Lower leg skin (tissue), 4 donors: Measurements from ENCODE around the gene CCDC69. TPM values are rescaled to one million over a fixed set of nuclear protein-coding genes. Genes with fewer than 3 reads are reported as not detected.
A peak's percentile ranks its signal among the peaks of the same experiment; 100 is the strongest.

Experiments
- DNase-seq, 2 donors: peaks; one replicate each; pipeline ENCODE4 v3.0.0-alpha.2; 2019; ENCODE audit warnings: low spot score in 2 of 2
- H3K4me3 ChIP-seq: fragments of 200-600 bp; sonication (generic); 2 replicates; pipeline ENCODE4 v1.5.1; 2017; ENCODE audit warnings: mild to moderate bottlenecking, low read depth; ENCODE audit not compliant: poor library complexity, severe bottlenecking
- POLR2A ChIP-seq, 2 donors: fragments of 450-650 bp; IDR thresholded peaks; one replicate each; pipeline ENCODE4 v1.6.1; 2016 to 2017; ENCODE audit warnings: antibody characterized with exemption in 2 of 2, mild to moderate bottlenecking in 1 of 2, moderate library complexity in 1 of 2
- WGBS, 2 donors: methylation state at CpG; one replicate each; pipeline ENCODE4 v1.1.5; 2018; 5-methylcytosine and 5-hydroxymethylcytosine counted together
- intact Hi-C: fragments of 100-400 bp; cut with DNase I; formaldehyde crosslinking; loops from one replicate; pipeline ENCODE4 v1.15.0; 2023; ENCODE audit warnings: low total_unique reads
- total RNA-seq, 4 donors: library from RNA; depleted of rRNA; stranded (reverse); fragments of >200 nt; gene quantifications; one replicate each; pipeline ENCODE4 v1.1.0, GENCODE V29; 2016
- TF ChIP-seq, protein P1 (sequence below), 3 donors: fragments of 450-650 bp; IDR thresholded peaks; one replicate each; pipeline ENCODE4 v1.5.1; 2016; ENCODE audit warnings: antibody characterized with exemption in 3 of 3, mild to moderate bottlenecking in 3 of 3, moderate library complexity in 2 of 3

CCDC69 gene
- total RNA-seq, 4 donors from 2014 or later, result 21.4 to 33.3 (median 24.2) TPM

DNA sequence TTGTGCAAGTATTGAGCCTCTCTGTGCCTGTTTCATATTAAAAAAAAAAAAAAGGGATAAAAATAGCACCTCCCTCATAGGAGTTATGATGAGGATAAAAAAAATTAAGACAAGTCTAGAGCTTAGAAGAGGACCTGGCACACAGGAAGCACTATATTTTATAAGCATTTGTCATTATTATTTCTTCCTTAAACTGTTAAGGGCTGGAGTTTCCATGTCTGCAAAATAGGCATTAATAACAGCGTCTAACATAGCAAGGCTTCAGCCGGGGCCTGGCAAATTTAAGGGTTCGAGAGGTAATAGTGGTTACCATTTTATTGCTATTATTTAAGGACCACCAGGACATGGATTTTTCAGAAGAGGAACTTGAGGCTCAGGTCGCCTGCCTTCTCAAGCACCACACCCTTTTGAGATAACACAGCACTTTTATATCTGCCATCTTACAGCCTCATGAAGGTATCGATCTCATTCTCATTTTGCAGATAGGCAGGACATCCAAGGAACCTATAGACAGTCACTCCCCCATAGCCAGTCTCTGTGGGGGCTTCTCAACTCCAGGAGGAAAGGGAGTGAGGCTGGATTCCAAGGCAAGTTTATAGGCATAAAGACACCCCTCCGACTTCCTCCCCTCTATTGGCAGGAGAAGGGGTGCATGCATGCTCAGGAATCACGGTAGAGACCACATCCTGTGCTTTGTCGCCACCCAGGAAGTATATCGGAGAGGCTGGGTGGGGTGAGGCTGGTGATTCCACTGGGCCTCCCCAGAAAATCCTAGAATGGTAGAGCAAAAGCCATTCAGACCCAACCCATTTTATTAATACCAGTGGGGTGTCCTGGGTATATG, 68.7 kb downstream of the CCDC69 start:
- intact Hi-C loops, result no loop called here
- DNase-seq, result no peak
- no peak for TF ChIP-seq POLR2A (IDR thresholded peaks at IDR 0.05)
- TF ChIP-seq, protein P1, sequence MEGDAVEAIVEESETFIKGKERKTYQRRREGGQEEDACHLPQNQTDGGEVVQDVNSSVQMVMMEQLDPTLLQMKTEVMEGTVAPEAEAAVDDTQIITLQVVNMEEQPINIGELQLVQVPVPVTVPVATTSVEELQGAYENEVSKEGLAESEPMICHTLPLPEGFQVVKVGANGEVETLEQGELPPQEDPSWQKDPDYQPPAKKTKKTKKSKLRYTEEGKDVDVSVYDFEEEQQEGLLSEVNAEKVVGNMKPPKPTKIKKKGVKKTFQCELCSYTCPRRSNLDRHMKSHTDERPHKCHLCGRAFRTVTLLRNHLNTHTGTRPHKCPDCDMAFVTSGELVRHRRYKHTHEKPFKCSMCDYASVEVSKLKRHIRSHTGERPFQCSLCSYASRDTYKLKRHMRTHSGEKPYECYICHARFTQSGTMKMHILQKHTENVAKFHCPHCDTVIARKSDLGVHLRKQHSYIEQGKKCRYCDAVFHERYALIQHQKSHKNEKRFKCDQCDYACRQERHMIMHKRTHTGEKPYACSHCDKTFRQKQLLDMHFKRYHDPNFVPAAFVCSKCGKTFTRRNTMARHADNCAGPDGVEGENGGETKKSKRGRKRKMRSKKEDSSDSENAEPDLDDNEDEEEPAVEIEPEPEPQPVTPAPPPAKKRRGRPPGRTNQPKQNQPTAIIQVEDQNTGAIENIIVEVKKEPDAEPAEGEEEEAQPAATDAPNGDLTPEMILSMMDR (IDR thresholded peaks at IDR 0.05), result no peak
- WGBS, 2 donors, result 56% methylated on average over 9 of the region's 9 CpGs
- no peak overlapping the region for H3K4me3 ChIP-seq

- 79 to 90% methylated on average over 3 of the region's 3 CpGs for WGBS, 2 donors
- TF ChIP-seq, protein P1 (IDR thresholded peaks at IDR 0.05), result no peak
- no peak for TF ChIP-seq POLR2A (IDR thresholded peaks at IDR 0.05)
- DNase-seq, result no peak
- intact Hi-C loops, result no loop called here
- H3K4me3 ChIP-seq, result no peak overlapping the region
These were observed 70.1 kb downstream of the CCDC69 start for GRCh38 chr5:151153766-151154272.

GRCh38 chr5:151153300-151153699, 70.6 kb downstream of the CCDC69 start:
- intact Hi-C loops, result no loop called here
- TF ChIP-seq, protein P1 (IDR thresholded peaks at IDR 0.05), result no peak
- no peak for TF ChIP-seq POLR2A (IDR thresholded peaks at IDR 0.05)
- WGBS, 2 donors, result 91 to 93% methylated on average over 3 of the region's 3 CpGs
- DNase-seq, result no peak
- no peak overlapping the region for H3K4me3 ChIP-seq

GRCh38 chr5:151151793-151152192, 72.1 kb downstream of the CCDC69 start:
- H3K4me3 ChIP-seq, result no peak overlapping the region
- WGBS, 2 donors, result 41 to 48% methylated on average over 5 of the region's 5 CpGs
- TF ChIP-seq, protein P1 (IDR thresholded peaks at IDR 0.05), result no peak
- no peak for TF ChIP-seq POLR2A (IDR thresholded peaks at IDR 0.05)
- DNase-seq, result peak in 1 of 2 donors; percentile 50
- intact Hi-C loops, result no loop called here

GRCh38 chr5:151151263-151151660, 72.6 kb downstream of the CCDC69 start:
- DNase-seq, result no peak
- 50 to 58% methylated on average over 2 of the region's 2 CpGs for WGBS, 2 donors
- intact Hi-C loops, result no loop called here
- TF ChIP-seq, protein P1 (IDR thresholded peaks at IDR 0.05), result no peak
- no peak for TF ChIP-seq POLR2A (IDR thresholded peaks at IDR 0.05)
- no peak overlapping the region for H3K4me3 ChIP-seq
